Purkinje cell (primary cell): ENCODE measurements around the gene AZU1. TPM values are rescaled to one million over a fixed set of nuclear protein-coding genes. Genes with fewer than 3 reads are reported as not detected.

Experiments used
- polyA plus RNA-seq: library from polyadenylated mRNA; unstranded; fragments of >200 nt; fragmentation: Nextera tagmentation; gene quantifications from 2 replicates; pipeline ENCODE4 v1.2.1, GENCODE V29; 2014

AZU1 gene
- polyA plus RNA-seq: not detected in 2 replicates

GRCh38 chr19:827710-828321 is at the start of gene AZU1:
TSS of gene AZU1 (plus strand) at chr19:827837. CDS start at chr19:827847, 10 bp downstream.

GRCh38 chr19:796692-797527 is 30.7 kb upstream of the AZU1 start, which contains the start of gene PTBP1:
TSS of gene PTBP1 (plus strand) at chr19:797452. CDS start at chr19:797498, 46 bp downstream.

GRCh38 chr19:821825-822503 is 5.7 kb upstream of the AZU1 start, which contains the start of gene PLPPR3:
TSS of gene PLPPR3 (minus strand) at chr19:821955. CDS start at chr19:821559, 396 bp downstream.

GRCh38 chr19:840519-841206 is 13.0 kb downstream of the AZU1 start, which contains the start of gene PRTN3:
TSS of gene PRTN3 (plus strand) at chr19:840999. CDS start at chr19:841009, 10 bp downstream.

GRCh38 chr19:852136-853013 is 24.7 kb downstream of the AZU1 start, which contains the start of gene ELANE:
TSS of gene ELANE (plus strand) at chr19:852303. CDS start at chr19:852329, 26 bp downstream.

GRCh38 chr19:858868-859843 is 31.5 kb downstream of the AZU1 start, which contains the start of gene CFD:
TSS of gene CFD (plus strand) at chr19:859664. CDS start at chr19:859690, 26 bp downstream.

Other genes starting within 250 kb of the AZU1 start
- 0.38 TPM in 1 of 2 replicates, not detected in the other for gene HCN2, start 238.0 kb upstream of the AZU1 start, polyA plus RNA-seq
- gene POLRMT, start 194.3 kb upstream of the AZU1 start, polyA plus RNA-seq: 29.3 and 57.2 TPM in 2 replicates
- 0.26 TPM in 1 of 2 replicates, not detected in the other for gene FGF22, start 188.0 kb upstream of the AZU1 start, polyA plus RNA-seq
- gene RNF126, start 164.6 kb upstream of the AZU1 start, polyA plus RNA-seq: 1.0 and 2.2 TPM in 2 replicates
- gene FSTL3, start 151.4 kb upstream of the AZU1 start, polyA plus RNA-seq: 1.2 TPM in 1 of 2 replicates, not detected in the other
- gene PRSS57, start 132.4 kb upstream of the AZU1 start, polyA plus RNA-seq: not detected in 2 replicates
- gene PALM, start 118.9 kb upstream of the AZU1 start, polyA plus RNA-seq: 0.28 and 0.99 TPM in 2 replicates
- not detected in 2 replicates for gene MISP, start 76.7 kb upstream of the AZU1 start, polyA plus RNA-seq
- 0.62 and 0.71 TPM in 2 replicates for gene PTBP1, start 30.4 kb upstream of the AZU1 start, polyA plus RNA-seq
- gene PLPPR3, start 5.9 kb upstream of the AZU1 start, polyA plus RNA-seq: 1.2 TPM in 1 of 2 replicates, not detected in the other
- not detected in 2 replicates for gene PRTN3, start 13.2 kb downstream of the AZU1 start, polyA plus RNA-seq
- gene ELANE, start 24.5 kb downstream of the AZU1 start, polyA plus RNA-seq: not detected in 2 replicates
- 0.34 and 0.60 TPM in 2 replicates for gene CFD, start 31.8 kb downstream of the AZU1 start, polyA plus RNA-seq
- gene MED16, start 65.3 kb downstream of the AZU1 start, polyA plus RNA-seq: 3.6 and 15.3 TPM in 2 replicates
- gene RNU6-9, start 65.6 kb downstream of the AZU1 start, polyA plus RNA-seq: not detected in 2 replicates
- gene R3HDM4, start 85.4 kb downstream of the AZU1 start, polyA plus RNA-seq: 0.92 and 2.0 TPM in 2 replicates
- not detected in 2 replicates for gene KISS1R, start 89.5 kb downstream of the AZU1 start, polyA plus RNA-seq
- 0.07 and 0.27 TPM in 2 replicates for gene ARID3A, start 98.2 kb downstream of the AZU1 start, polyA plus RNA-seq
- 6.9 and 7.9 TPM in 2 replicates for gene WDR18, start 156.5 kb downstream of the AZU1 start, polyA plus RNA-seq
- not detected in 2 replicates for gene GRIN3B, start 172.6 kb downstream of the AZU1 start, polyA plus RNA-seq
- 2.3 and 6.2 TPM in 2 replicates for gene TMEM259, start 193.3 kb downstream of the AZU1 start, polyA plus RNA-seq
- gene RNU6-2, start 193.7 kb downstream of the AZU1 start, polyA plus RNA-seq: not detected in 2 replicates
- gene CNN2, start 198.8 kb downstream of the AZU1 start, polyA plus RNA-seq: 0.78 TPM in 1 of 2 replicates, not detected in the other
- gene ABCA7, start 212.3 kb downstream of the AZU1 start, polyA plus RNA-seq: 2.1 TPM in 1 of 2 replicates, not detected in the other
- gene ARHGAP45, start 239.3 kb downstream of the AZU1 start, polyA plus RNA-seq: not detected in 2 replicates